Liver (tissue), 3 donors: ENCODE data around the gene HCN2.

Experiments used
- HNF4A ChIP-seq, 2 donors: conservative IDR thresholded peaks; 2 replicates each; pipeline ENCODE4 v1.6.1; 2016; ENCODE audit warnings: antibody characterized with exemption in 2 of 2, mild to moderate bottlenecking in 2 of 2
- JUND ChIP-seq, 2 donors: IDR thresholded peaks; 2 replicates each; pipeline ENCODE4 v1.6.1; 2016; ENCODE audit warnings: antibody characterized with exemption in 2 of 2
- RAD21 ChIP-seq, 2 donors: IDR thresholded peaks; 2 replicates each; pipeline ENCODE4 v1.6.1; 2016; ENCODE audit warnings: antibody characterized with exemption in 2 of 2, mild to moderate bottlenecking in 2 of 2
- SP1 ChIP-seq: IDR thresholded peaks from 2 replicates; pipeline ENCODE4 v1.6.1; 2018; ENCODE audit warnings: antibody characterized with exemption, mild to moderate bottlenecking
- TAF1 ChIP-seq: conservative IDR thresholded peaks from 2 replicates; pipeline ENCODE4 v1.6.1; 2016; ENCODE audit warnings: antibody characterized with exemption, mild to moderate bottlenecking
- YY1 ChIP-seq: IDR thresholded peaks from 2 replicates; pipeline ENCODE4 v1.6.1; 2016; ENCODE audit warnings: antibody characterized with exemption, mild to moderate bottlenecking
- TF ChIP-seq, protein P1 (sequence below): IDR thresholded peaks from 2 replicates; pipeline ENCODE4 v1.6.1; 2016; ENCODE audit warnings: antibody characterized with exemption, mild to moderate bottlenecking
- TF ChIP-seq, protein P2 (sequence below): fragments of 150-350 bp; IDR thresholded peaks from 2 replicates; pipeline ENCODE4 v1.5.1; 2017; ENCODE audit warnings: improper control_type of control experiment, low read depth, low read length; ENCODE audit not compliant: missing input control
- TF ChIP-seq, protein P3 (sequence below): IDR thresholded peaks from 2 replicates; pipeline ENCODE4 v1.6.1; 2016; ENCODE audit warnings: antibody characterized with exemption
- TF ChIP-seq, protein P4 (sequence below): IDR thresholded peaks from 2 replicates; pipeline ENCODE4 v1.6.1; 2016; ENCODE audit warnings: antibody characterized with exemption
- donor health status: healthy.
- donor health status: healthy.

DNA sequence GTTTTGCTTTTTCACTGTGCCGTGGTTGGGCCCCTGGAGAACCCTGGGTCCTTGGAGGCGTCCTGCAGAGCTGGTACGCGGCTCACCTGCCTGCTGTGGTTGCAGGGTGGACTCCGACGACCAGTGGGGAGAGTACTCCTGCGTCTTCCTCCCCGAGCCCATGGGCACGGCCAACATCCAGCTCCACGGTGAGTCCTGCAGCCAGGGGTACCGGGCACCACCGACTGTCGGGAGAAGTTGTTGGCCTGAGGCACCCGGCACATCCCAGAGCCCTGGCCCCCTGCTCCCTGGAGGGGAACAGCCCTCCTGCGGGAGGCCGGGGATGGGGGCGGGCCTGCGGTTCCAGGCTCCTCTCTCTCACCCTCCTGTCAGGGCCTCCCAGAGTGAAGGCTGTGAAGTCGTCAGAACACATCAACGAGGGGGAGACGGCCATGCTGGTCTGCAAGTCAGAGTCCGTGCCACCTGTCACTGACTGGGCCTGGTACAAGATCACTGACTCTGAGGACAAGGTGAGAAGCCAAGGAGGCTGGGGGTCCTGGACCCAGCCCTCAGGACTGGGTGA, 9.3 kb upstream of the HCN2 start:
- TF ChIP-seq, protein P1, sequence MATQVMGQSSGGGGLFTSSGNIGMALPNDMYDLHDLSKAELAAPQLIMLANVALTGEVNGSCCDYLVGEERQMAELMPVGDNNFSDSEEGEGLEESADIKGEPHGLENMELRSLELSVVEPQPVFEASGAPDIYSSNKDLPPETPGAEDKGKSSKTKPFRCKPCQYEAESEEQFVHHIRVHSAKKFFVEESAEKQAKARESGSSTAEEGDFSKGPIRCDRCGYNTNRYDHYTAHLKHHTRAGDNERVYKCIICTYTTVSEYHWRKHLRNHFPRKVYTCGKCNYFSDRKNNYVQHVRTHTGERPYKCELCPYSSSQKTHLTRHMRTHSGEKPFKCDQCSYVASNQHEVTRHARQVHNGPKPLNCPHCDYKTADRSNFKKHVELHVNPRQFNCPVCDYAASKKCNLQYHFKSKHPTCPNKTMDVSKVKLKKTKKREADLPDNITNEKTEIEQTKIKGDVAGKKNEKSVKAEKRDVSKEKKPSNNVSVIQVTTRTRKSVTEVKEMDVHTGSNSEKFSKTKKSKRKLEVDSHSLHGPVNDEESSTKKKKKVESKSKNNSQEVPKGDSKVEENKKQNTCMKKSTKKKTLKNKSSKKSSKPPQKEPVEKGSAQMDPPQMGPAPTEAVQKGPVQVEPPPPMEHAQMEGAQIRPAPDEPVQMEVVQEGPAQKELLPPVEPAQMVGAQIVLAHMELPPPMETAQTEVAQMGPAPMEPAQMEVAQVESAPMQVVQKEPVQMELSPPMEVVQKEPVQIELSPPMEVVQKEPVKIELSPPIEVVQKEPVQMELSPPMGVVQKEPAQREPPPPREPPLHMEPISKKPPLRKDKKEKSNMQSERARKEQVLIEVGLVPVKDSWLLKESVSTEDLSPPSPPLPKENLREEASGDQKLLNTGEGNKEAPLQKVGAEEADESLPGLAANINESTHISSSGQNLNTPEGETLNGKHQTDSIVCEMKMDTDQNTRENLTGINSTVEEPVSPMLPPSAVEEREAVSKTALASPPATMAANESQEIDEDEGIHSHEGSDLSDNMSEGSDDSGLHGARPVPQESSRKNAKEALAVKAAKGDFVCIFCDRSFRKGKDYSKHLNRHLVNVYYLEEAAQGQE, result no peak
- TF ChIP-seq TAF1, result no peak
- TF ChIP-seq SP1, result no peak
- TF ChIP-seq, protein P2, sequence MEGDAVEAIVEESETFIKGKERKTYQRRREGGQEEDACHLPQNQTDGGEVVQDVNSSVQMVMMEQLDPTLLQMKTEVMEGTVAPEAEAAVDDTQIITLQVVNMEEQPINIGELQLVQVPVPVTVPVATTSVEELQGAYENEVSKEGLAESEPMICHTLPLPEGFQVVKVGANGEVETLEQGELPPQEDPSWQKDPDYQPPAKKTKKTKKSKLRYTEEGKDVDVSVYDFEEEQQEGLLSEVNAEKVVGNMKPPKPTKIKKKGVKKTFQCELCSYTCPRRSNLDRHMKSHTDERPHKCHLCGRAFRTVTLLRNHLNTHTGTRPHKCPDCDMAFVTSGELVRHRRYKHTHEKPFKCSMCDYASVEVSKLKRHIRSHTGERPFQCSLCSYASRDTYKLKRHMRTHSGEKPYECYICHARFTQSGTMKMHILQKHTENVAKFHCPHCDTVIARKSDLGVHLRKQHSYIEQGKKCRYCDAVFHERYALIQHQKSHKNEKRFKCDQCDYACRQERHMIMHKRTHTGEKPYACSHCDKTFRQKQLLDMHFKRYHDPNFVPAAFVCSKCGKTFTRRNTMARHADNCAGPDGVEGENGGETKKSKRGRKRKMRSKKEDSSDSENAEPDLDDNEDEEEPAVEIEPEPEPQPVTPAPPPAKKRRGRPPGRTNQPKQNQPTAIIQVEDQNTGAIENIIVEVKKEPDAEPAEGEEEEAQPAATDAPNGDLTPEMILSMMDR, result no peak
- TF ChIP-seq YY1, result no peak
- TF ChIP-seq RAD21 (IDR thresholded peaks at IDR 0.05), result no peak
- TF ChIP-seq, protein P3, sequence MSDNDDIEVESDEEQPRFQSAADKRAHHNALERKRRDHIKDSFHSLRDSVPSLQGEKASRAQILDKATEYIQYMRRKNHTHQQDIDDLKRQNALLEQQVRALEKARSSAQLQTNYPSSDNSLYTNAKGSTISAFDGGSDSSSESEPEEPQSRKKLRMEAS, result no peak
- no peak for TF ChIP-seq JUND (IDR thresholded peaks at IDR 0.05)
- no peak for TF ChIP-seq HNF4A (conservative IDR thresholded peaks at IDR 0.05)
- TF ChIP-seq, protein P4, sequence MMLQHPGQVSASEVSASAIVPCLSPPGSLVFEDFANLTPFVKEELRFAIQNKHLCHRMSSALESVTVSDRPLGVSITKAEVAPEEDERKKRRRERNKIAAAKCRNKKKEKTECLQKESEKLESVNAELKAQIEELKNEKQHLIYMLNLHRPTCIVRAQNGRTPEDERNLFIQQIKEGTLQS, result no peak
